HG03521 (cell line): Measurements from ENCODE around the gene IL1R1.
A peak's percentile ranks its signal among the peaks of the same experiment; 100 is the strongest.
"Not testable (repeated sequence)": the region's sequence is repeated elsewhere in the genome, so short reads cannot be mapped to it uniquely, and the experiment has no call there.

Experiments
- ATAC-seq: cut with Tn5 transposase; IDR thresholded peaks from one replicate; pipeline ENCODE4 v1.9.1; 2021; ENCODE audit warnings: mild to moderate bottlenecking, moderate library complexity; ENCODE audit not compliant: unreplicated experiment

IL1R1 gene

DNA sequence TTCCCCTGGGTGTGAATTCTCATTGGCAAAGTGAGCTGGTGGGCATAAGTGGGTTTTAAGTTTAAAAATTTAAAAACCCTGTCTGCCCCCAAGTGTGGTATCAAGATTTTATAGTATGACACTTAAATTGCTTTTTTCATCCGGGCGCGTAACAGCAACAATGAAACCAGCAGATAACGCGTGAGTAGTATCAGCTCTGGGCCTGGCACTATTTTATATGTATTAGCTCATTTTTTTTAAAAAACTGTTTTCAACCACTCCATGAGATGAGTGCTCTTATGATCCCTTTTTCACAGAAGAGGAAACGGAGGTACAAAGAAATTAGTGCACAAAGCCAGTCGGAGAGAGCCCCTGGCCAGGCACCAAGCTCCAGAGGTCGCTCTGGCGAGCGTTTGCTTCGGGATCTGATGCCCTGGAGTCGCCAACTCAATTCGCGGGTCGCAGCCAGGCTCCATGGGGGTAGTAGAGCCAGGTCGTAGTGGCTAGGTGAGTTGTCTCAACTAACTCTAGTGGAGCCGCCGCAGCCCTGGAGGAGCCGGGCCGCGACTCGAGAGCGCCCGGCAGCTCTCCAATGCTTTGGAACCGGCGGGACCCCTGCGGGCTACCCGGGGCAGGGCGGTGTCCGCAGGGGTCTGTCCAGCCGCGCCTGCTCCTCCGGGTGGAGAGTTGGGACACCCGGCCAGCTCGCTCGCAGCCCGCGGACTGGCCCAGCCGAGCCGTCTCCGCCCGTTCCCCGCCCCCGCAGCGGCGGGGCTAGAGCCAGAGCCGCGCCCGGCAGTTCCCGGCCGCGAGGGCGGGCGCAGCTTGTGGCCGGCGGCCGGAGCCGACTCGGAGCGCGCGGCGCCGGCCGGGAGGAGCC is at the start of gene IL1R1:
Gene IL1R1 (plus strand): TSS at position 777 of the 859 bp plus-strand sequence. CDS start 14,979 bp downstream, outside the sequence.
- no peak for ATAC-seq

- no peak for ATAC-seq
Observed at GRCh38 chr2:102093662-102094061, 48.9 kb upstream of the IL1R1 start.

- no peak for ATAC-seq
Observed at GRCh38 chr2:102094917-102095316, 47.6 kb upstream of the IL1R1 start.

GRCh38 chr2:102096103-102096502 is 46.4 kb upstream of the IL1R1 start:
- ATAC-seq = no peak

DNA sequence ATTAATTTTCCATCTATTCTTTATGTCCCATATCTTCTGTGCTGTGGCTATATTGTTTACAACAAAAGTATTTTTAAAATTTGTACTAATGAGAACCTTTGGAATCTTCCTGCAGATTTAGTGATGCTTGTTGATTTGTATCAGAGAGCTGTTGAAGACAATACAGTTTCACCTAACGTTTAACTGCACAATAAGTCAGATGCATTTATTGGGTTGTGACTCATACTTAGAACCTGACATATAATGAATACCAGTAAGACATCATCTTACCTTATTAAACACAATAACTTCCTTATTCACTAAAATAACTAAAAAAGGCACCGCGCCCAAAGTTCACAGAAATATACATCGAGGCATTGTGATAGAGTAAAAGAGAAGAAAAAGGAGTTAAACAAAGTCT is 43.8 kb upstream of the IL1R1 start:
- ATAC-seq = no peak

GRCh38 chr2:102099536-102100298 is 42.8 kb upstream of the IL1R1 start:
- no peak for ATAC-seq

DNA sequence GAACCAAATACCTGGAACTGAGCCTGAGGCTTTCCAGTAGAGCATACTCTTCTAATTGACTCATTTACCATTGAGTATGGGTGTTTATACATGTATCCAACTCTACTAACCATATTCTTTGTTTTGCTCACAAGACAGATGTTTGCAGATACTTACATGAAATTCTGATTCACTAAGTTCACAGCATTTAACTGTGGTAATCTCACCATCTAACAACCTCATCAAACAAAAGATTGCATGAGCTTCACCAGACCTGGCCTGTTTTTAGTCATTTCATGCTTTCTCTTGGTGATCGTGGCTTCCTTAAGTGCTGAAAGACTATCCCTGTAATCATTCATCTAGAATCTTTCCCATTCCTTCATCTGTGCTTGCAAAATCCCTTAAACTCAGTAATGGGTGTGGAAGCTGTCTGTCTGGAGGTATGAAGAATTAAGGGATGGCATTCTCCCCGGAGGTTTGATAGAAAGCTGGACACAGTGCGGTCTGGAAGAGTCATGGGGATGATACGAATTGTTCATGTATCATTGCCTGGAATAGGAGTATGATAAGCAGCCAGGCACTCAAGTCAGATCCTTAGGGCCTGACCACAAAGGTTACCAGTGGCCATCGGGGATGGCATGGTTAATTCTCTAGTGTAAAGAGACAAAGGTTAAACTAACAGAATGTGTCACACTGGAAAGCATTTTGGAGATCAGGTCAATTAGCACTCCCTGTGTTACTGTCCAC is 42.0 kb upstream of the IL1R1 start:
- ATAC-seq = no peak

GRCh38 chr2:102101097-102101848 is 41.3 kb upstream of the IL1R1 start:
- no peak for ATAC-seq

DNA sequence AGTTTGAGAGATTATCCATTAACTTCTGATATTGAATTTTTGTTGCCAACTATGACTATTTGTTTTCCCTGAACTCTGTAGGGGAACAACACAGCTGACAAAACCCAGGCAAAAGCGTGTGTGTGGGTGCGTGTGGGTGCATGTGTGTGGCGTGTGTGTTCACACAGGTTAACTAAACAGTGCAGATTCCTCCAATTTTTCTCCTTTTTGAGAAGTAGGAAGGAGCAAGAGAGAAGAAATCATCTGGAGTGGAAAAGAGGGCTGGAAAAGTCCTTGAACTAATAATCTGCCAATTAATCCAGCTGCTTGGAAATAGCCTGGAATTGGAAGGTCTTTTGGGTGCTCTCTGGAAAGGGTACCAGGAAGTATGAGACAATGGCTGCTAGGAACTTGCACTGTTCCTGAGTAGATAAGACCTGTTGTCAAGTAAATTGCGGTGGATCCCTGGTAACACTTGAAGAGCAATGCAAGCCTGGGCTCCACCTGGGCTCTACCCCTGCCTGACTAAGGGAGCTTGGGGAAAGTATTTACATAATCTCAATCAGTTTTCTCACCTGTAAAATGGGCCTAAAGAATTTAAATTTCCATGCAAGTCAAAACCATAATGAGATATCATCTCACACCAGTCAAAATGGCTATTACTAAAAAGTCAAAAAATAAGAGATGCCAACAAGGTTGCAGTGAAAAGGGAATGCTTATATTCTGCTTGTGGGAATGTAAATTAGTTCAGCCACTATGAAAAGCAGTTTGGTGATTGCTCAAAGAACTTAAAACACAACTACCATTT is 40.5 kb upstream of the IL1R1 start:
- ATAC-seq = no peak

- not testable (repeated sequence) for ATAC-seq
Observed at GRCh38 chr2:102102636-102102948, 40.0 kb upstream of the IL1R1 start.

- no peak for ATAC-seq
Observed at GRCh38 chr2:102103284-102103683, 39.3 kb upstream of the IL1R1 start.

GRCh38 chr2:102103992-102104871 is 38.3 kb upstream of the IL1R1 start:
- peak; percentile 59 for ATAC-seq

GRCh38 chr2:102106133-102106556 is 36.4 kb upstream of the IL1R1 start:
- ATAC-seq = no peak

DNA sequence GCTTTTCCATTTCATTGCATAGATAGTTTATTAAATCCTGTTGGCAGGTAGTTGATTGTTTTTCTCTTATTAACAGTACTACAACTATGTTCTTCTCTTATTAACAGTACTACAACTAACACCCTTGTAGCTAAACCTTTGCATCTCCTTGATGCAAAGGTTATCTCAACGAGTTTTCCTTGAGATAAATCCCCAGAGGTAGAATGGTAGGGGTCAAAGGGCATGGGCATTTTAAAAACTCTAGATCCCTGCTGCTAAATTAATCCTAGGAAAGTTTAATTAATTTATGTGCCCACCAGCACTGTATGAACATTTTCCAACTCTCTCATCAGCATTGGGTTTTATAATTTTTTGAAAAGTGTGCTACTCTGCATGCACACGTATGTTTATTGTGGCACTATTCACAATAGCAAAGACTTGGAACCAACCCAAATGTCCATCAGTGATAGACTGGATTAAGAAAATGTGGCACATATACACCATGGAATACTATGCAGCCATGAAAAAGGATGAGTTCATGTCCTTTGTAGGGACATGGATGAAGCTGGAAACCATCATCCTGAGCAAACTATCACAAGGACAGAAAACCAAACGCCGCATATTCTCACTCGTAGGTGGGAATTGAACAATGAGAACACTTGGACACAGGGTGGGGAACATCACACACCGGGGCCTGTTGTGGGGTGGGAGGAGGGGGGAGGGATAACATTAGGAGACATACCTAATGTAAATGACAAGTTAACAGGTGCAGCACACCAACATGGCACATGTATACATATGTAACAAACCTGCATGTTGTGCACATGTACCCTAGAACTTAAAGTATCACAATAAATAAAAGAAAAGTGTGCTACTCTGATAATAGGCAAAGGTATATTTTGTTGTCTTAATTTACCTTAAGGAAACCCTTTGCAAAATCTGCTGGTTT is 35.5 kb upstream of the IL1R1 start:
- ATAC-seq = not testable (repeated sequence)

- ATAC-seq = no peak
Observed at GRCh38 chr2:102107741-102108070, 34.8 kb upstream of the IL1R1 start.

DNA sequence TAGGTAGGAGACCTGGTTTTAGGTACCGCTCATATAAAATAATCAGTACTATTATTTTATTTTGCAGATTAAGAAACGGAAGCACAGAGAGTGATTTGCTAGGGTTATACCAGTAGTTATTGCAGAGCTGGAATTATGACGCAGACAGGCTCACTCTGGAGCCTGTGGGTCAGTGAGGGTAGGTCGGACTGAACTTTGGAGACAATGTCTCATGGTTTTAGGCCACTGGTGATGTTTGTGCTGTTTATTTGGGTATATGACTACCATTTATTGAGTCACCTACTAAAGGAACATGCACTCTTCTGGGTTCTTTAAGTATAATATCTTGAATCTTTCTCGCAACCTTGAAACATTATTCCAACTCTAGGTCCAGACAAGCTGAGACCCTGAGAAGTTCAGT is 33.5 kb upstream of the IL1R1 start:
- ATAC-seq = no peak

- no peak for ATAC-seq
Observed at GRCh38 chr2:102110171-102110570, 32.4 kb upstream of the IL1R1 start.
